ENCODE data around the gene BCL10.
"Not testable (repeated sequence)": the region's sequence is repeated elsewhere in the genome, so short reads cannot be mapped to it uniquely, and the experiment has no call there.

Gene BCL10

GRCh38 chr1:85264150-85264549 is 12.3 kb downstream of the BCL10 start:
- DNase-seq: no peak

GRCh38 chr1:85262985-85263384 is 13.4 kb downstream of the BCL10 start:
- no peak for DNase-seq

GRCh38 chr1:85259912-85260274 is 16.5 kb downstream of the BCL10 start:
- DNase-seq: peak; percentile 67

- peak; percentile 76 for DNase-seq
Observed at GRCh38 chr1:85259118-85259911, 17.1 kb downstream of the BCL10 start, which contains the start of gene C1orf52. C1orf52 (minus strand) TSS chr1:85259662; CDS start chr1:85259633, 29 bp downstream.

GRCh38 chr1:85258536-85259117 is 17.8 kb downstream of the BCL10 start:
- no peak for DNase-seq

- DNase-seq: not testable (repeated sequence)
Observed at GRCh38 chr1:85249042-85249441, 27.4 kb downstream of the BCL10 start.

GRCh38 chr1:85245891-85246290 is 30.5 kb downstream of the BCL10 start:
- no peak for DNase-seq

- no peak for DNase-seq
Observed at GRCh38 chr1:85245456-85245855, 31.0 kb downstream of the BCL10 start.

- DNase-seq: no peak
Observed at GRCh38 chr1:85244271-85245061, 32.0 kb downstream of the BCL10 start.

GRCh38 chr1:85243372-85243771 is 33.1 kb downstream of the BCL10 start:
- no peak for DNase-seq

GRCh38 chr1:85240643-85241042 is 35.8 kb downstream of the BCL10 start:
- DNase-seq: no peak

- peak; percentile 44 for DNase-seq
Observed at GRCh38 chr1:85240174-85240601, 36.2 kb downstream of the BCL10 start.

GRCh38 chr1:85237613-85238012 is 38.8 kb downstream of the BCL10 start:
- DNase-seq: no peak

- DNase-seq: no peak
Observed at GRCh38 chr1:85230305-85230977, 46.0 kb downstream of the BCL10 start.

GRCh38 chr1:85229574-85230097 is 46.8 kb downstream of the BCL10 start:
- no peak for DNase-seq

- DNase-seq: no peak
Observed at GRCh38 chr1:85228972-85229371, 47.5 kb downstream of the BCL10 start.

- DNase-seq: peak; percentile 32
Observed at GRCh38 chr1:85225624-85226380, 50.6 kb downstream of the BCL10 start.

- peak; percentile 99 for DNase-seq
Observed at GRCh38 chr1:85224734-85225623, 51.5 kb downstream of the BCL10 start.

GRCh38 chr1:85224295-85224694 is 52.1 kb downstream of the BCL10 start:
- no peak for DNase-seq

GRCh38 chr1:85223334-85223733 is 53.1 kb downstream of the BCL10 start:
- no peak for DNase-seq

GRCh38 chr1:85220756-85221201 is 55.7 kb downstream of the BCL10 start:
- no peak for DNase-seq
